Ectodermal cell (in vitro differentiated cells): Measurements from ENCODE around the gene TMEM186.
"Not testable (repeated sequence)": the region's sequence is repeated elsewhere in the genome, so short reads cannot be mapped to it uniquely, and the experiment has no call there.

Source experiments
- H3K27ac ChIP-seq: 2 replicates; pipeline ENCODE4 v1.7.0; 2013; ENCODE audit warnings: mild to moderate bottlenecking, low read depth, low read length; ENCODE audit not compliant: insufficient read depth, poor library complexity, severe bottlenecking
- H3K27me3 ChIP-seq: 2 replicates; pipeline ENCODE4 v1.7.0; 2013; ENCODE audit warnings: mild to moderate bottlenecking, low read length; ENCODE audit not compliant: insufficient read depth, control insufficient read depth, poor library complexity, severe bottlenecking
- H3K36me3 ChIP-seq: one replicate; pipeline ENCODE4 v1.7.0; 2013; ENCODE audit warnings: low read length; ENCODE audit not compliant: control insufficient read depth, insufficient read depth
- H3K4me1 ChIP-seq: one replicate; pipeline ENCODE4 v1.7.0; 2013; ENCODE audit warnings: low read length; ENCODE audit not compliant: control insufficient read depth, insufficient read depth
- H3K4me3 ChIP-seq: 2 replicates; pipeline ENCODE4 v1.7.0; 2013; ENCODE audit warnings: low read depth, low read length, control low read depth; ENCODE audit not compliant: insufficient read depth
- H3K9me3 ChIP-seq: 2 replicates; pipeline ENCODE4 v1.7.0; 2013; ENCODE audit warnings: mild to moderate bottlenecking, low read length, moderate library complexity; ENCODE audit not compliant: control insufficient read depth
- WGBS, 2 experiments: methylation state at CpG; one replicate each; pipeline ENCODE4 v1.1.7; 2013; ENCODE audit warnings: missing lambda C conversion rate in 2 of 2; 5-methylcytosine and 5-hydroxymethylcytosine counted together

Gene TMEM186

DNA sequence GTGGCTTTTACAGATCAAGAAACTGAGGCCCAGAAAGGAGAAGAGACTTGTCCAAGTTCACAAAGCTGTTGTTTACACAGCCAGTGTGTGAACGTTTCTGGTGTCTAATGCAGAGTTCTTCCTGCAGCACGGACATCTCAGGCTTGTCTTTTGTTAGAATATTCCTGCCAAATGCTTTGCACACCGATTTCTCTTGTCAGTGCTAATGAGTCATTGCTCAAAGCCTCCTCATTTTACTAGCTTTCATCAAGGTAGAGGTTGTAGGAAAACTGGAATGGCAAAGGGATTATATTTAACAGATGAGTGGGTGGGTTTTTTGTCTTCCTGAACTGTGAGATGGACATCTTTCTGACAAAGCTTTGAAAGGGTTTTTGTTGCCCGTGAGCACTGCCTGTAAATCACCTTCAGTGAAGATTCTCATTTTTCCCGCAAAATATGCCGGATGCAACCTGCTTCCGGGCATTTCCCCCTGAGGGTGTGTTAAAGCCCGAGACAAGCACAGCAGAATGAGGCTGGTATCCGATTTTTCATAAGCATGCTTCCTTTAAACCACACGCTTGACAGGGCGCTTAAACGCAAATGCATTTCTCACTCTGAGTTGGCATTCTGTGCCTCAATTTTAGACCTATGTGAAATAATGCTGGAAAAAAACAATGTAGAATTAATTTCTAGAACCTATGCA, 14.9 kb upstream of the TMEM186 start:
- WGBS, 2 experiments = 90 to 92% methylated on average over 12 of the region's 12 CpGs
- no peaks in the 10 kb centered on the region for H3K27me3 ChIP-seq
- no peak overlapping the region for H3K4me3 ChIP-seq
- no peaks in the 10 kb centered on the region for H3K4me1 ChIP-seq
- no peaks in the 10 kb centered on the region for H3K9me3 ChIP-seq
- H3K36me3 ChIP-seq = peaks cover 28% of the 10 kb centered on the region
- no peak overlapping the region for H3K27ac ChIP-seq

DNA sequence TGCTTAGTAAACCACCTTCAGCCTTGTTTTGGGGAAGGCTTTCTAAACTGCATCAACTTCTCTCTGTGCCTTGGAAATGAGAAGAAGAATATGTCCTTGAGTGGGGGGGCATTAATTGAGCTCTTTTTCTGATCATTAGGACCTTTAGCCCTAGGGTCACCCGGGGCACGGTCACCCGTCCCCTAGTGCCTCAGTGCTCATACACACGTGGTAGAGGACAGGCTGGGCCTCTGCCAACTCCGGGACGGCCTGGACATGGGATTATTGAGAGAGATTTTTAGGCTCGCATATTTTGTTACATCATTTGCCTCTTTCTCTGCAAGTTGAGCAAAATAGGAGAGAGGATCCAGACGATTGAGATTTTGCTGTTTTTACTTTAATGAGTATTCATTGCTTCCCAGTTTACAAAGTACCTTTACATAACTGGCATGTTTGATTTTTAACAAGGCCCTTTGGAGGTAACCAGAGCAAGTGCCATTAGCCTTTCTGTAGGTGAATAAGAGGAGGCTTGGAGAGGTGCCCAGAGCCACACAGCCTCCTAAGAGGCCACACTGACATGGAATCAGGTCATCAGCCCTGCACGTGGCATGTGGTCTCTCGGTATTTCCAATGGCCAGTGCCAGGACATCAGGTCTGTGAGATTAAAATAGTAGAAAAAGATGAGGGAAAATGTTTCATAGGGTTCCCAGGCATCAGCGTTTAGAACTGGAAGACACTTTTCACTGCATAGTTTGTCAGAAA, 11.3 kb upstream of the TMEM186 start:
- Histone ChIP-seq H3K9me3 (no peaks in the 10 kb centered on the region), H3K27ac (no peak overlapping the region), H3K36me3 (peaks cover 11% of the 10 kb centered on the region), H3K4me1 (no peaks in the 10 kb centered on the region), H3K4me3 (no peak overlapping the region), H3K27me3 (no peaks in the 10 kb centered on the region)
- WGBS, 2 experiments = 95 to 96% methylated on average over 10 to 11 of the region's 11 CpGs

DNA sequence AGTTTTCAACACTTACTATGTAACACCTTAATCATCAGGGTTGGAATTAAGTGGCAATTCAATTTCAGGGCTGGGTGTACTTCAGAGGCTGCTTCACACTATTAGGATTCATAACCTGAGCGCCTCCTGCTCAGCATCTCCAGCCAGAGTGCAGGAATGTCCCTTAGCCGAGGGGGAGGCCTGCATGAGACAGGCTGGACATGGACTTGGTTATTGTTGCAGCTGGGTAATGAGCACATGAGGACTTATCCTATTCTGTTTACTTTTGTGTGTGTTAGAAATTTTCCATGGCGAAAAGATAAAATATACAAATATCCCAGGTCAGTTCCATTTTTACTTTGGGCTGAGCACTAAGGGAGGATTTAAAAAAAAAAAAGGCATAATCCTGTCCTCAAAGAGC, 10.6 kb upstream of the TMEM186 start:
- H3K9me3 ChIP-seq = no peaks in the 10 kb centered on the region
- H3K27me3 ChIP-seq = no peaks in the 10 kb centered on the region
- no peak overlapping the region for H3K4me3 ChIP-seq
- whole genome bisulfite sequencing, 2 experiments = 94 to 98% methylated on average over 3 of the region's 3 CpGs
- H3K4me1 ChIP-seq = no peaks in the 10 kb centered on the region
- H3K27ac ChIP-seq = no peak overlapping the region
- H3K36me3 ChIP-seq = peaks cover 15% of the 10 kb centered on the region

DNA sequence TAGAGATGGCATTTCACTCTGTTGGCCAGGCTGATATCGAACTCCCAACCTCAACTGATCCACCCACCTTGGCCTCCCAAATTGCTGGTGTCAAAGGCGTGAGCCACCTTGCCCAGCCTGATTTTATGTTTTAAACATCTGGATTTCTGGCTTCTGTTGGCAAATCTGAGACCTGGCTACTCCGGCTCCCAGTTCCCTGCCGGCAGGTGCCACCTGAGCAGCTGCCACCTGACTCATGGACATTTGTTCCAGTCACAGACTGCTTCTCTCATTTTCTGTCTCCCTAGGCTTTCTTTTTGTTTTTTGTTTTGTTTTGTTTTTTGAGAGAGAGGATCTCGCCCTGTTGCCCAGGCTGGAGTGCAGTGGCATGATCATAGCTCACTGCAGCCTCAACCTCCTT, 9.8 kb upstream of the TMEM186 start:
- WGBS, 2 experiments = 95 to 96% methylated on average over 5 of the region's 5 CpGs
- no peaks in the 10 kb centered on the region for H3K27me3 ChIP-seq
- H3K4me3 ChIP-seq = no peak overlapping the region
- no peak overlapping the region for H3K27ac ChIP-seq
- H3K4me1 ChIP-seq = no peaks in the 10 kb centered on the region
- H3K9me3 ChIP-seq = no peaks in the 10 kb centered on the region
- H3K36me3 ChIP-seq = peaks cover 17% of the 10 kb centered on the region

DNA sequence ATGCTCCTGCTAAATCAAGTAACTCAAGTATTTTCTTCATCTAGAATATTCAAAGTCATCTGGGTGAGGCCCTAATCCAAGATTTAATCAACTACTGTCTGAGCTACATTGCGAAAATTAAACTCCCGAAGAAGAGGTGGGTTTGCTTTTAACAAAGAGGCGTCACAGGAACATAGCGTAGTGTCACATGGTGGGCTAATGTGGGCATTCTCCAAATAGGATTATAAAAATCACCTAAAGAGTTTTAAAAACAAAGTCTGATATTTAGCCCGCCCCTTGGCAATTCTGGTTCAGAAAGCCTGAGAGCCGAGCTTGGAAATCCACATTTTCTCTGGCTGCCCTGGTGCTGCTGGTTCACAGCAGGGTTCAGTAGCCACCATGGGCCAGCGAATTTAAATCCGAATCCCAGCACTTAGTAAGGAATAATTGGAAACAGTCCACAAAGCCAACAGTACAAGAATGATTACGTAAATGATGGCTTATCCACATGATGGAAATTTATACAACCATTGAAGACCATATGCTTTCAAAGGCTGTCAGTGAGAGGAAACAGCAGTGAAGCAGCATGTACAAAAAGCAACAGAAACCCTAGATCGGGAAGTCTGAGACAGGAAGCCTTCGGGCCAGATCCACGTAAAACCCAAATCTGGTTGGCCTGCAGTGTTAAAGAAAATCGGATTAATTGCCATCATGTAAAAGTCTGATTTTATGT, 9.0 kb upstream of the TMEM186 start:
- Histone ChIP-seq H3K36me3 (peaks cover 15% of the 10 kb centered on the region), H3K9me3 (no peaks in the 10 kb centered on the region), H3K27ac (no peak overlapping the region), H3K4me3 (no peak overlapping the region), H3K27me3 (no peaks in the 10 kb centered on the region), H3K4me1 (no peaks in the 10 kb centered on the region)
- 95 to 98% methylated on average over 13 of the region's 13 CpGs for WGBS, 2 experiments

DNA sequence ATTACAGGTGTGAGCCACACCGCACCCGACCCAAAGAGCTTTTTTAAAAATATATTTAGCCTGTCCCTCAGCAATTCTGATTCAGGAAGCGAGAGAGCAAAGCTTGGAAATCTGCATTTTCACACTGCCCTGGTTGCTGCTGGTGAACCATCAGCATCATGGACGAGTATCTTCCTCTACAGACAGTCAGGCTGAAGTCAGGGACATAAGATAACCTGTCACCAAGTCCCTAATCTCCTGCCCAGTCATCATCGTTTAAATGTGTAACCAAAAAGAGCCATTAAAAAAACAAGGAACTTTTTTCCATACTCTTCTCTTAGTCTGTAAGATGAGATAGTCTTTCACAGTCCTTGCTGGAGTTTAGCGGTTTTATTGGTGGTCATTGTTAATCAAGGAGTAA, 6.9 kb upstream of the TMEM186 start:
- Histone ChIP-seq H3K9me3 (no peaks in the 10 kb centered on the region), H3K4me3 (no peak overlapping the region), H3K27me3 (no peaks in the 10 kb centered on the region), H3K27ac (no peak overlapping the region), H3K4me1 (no peaks in the 10 kb centered on the region), H3K36me3 (peaks cover 10% of the 10 kb centered on the region)
- 92% methylated on average over 6 of the region's 6 CpGs for WGBS, 2 experiments

DNA sequence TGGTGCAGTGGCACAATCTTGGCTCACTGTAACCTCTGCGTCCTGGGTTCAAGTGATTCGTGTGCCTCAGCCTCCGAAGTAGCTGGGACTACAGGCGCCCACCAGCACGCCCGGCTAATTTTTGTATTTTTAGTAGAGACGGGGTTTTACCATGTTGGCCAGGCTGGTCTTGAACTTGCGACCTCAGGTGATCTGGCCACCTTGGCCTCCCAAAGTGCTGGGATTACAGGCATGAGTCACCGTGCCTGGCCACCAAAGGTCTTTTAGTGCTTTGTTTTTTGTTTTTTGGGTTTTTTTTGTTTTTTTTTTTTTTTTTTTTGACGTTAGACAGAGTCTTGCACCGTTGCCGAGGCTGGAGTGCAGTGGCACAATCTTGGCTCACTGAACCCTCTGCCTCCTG, 6.3 kb upstream of the TMEM186 start:
- WGBS, 2 experiments = 92 to 93% methylated on average over 12 of the region's 12 CpGs
- H3K27ac ChIP-seq, H3K9me3 ChIP-seq, H3K4me1 ChIP-seq, H3K36me3 ChIP-seq, H3K4me3 ChIP-seq, H3K27me3 ChIP-seq: not testable (repeated sequence)

DNA sequence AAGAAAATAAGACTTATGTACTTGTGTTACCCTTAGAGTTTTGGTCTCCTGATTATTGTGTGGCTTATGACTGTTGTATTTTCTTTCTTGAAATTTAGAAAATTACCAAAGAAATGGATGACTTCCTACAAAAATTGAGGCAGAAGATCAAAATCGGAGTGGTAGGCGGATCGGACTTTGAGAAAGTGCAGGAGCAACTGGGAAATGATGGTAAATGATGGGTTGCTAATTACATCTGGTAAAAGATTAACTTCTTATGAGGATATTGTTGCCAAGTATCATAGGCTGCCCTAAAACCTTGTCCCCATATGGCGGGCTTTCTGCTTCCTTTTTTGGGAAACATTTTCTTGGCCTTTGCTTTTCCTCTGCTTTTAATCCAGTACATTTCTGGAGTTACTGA, 4.3 kb upstream of the TMEM186 start:
- no peak overlapping the region for H3K27ac ChIP-seq
- H3K36me3 ChIP-seq = peaks cover 5% of the 10 kb centered on the region
- H3K27me3 ChIP-seq = no peaks in the 10 kb centered on the region
- 93 to 97% methylated on average over 4 of the region's 4 CpGs for WGBS, 2 experiments
- no peak overlapping the region for H3K4me3 ChIP-seq
- no peaks in the 10 kb centered on the region for H3K9me3 ChIP-seq
- H3K4me1 ChIP-seq = peaks cover 10% of the 10 kb centered on the region

DNA sequence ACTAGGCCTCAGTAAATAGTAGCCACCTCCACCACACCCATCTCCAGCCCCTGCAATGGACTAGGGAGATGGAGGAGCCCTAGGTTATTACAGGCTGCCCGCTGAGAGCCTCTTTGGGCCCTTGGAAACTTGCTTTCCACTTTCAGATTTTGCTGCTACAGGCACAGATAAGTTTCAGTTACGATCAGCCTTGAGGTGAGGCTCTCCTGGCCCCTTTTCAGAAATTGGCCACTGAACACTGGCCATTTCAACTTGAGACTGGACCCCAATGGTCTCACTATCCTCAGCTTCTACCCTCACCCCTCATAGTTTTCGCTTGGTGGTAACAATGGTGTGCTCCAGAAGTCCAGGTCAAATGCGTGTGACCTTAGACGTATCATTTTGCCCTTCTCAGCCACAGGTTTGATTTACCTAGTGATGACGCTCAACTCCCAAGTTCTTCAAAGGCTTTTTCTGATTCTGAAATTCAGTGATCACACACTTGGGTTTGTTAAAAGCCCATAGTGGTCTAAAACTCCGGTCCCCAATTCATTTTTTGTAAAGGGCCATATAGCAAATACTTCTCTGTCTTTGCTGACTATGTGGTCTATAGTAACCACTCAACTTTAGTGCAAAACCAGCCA, 1.2 kb upstream of the TMEM186 start:
- H3K9me3 ChIP-seq = no peaks in the 10 kb centered on the region
- H3K4me1 ChIP-seq = peaks cover 19% of the 10 kb centered on the region
- no peaks in the 10 kb centered on the region for H3K27me3 ChIP-seq
- WGBS, 2 experiments = 78% methylated on average over 7 of the region's 7 CpGs
- peaks cover 5% of the 10 kb centered on the region for H3K36me3 ChIP-seq
- no peak overlapping the region for H3K27ac ChIP-seq
- peak overlapping the region; percentile 96 for H3K4me3 ChIP-seq

DNA sequence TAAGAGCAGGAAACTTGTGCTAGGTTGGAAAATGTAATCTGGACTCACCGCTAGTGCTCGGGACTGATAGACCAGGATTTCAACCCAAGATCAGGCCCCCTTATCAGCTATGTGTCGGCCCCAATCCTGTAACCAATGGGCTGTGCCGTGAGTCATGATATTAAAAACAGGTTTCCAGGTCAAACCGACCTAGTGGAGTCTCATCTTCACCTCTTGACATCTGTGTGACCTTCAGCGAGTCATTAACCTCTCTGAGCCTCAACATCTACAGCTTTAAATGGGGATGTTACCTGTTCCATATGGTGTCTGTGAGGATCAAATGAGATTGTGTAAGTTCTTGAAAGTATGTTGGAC, 712 bp upstream of the TMEM186 start:
- Histone ChIP-seq H3K27ac (no peak overlapping the region), H3K4me3 (peak overlapping the region; percentile 96), H3K9me3 (no peaks in the 10 kb centered on the region), H3K4me1 (peaks cover 19% of the 10 kb centered on the region), H3K27me3 (no peaks in the 10 kb centered on the region), H3K36me3 (peaks cover 3% of the 10 kb centered on the region)
- WGBS, 2 experiments = 2% methylated on average over 6 of the region's 6 CpGs
